SK-N-SH (cell line): ENCODE data around the gene ATP11A. TPM values are rescaled to one million over a fixed set of nuclear protein-coding genes. Genes with fewer than 3 reads are reported as not detected.

Source experiments
- CTCF ChIA-PET: fragments of 300-600, 350-600 bp; formaldehyde crosslinking; extraction: SDS; loops from one replicate; lab custom pipeline; 2021; lab: Yijun Ruan, JAX
- POLR2A ChIA-PET: fragments of 350-600 bp; sonication (Branson Sonifier 250); formaldehyde crosslinking; extraction: SDS; loops from one replicate; lab custom pipeline; 2020; ENCODE audit warnings: antibody characterized with exemption, inconsistent platforms; lab: Yijun Ruan, JAX
- DNase-seq: peaks from one replicate; pipeline ENCODE4 v3.0.0; 2012
- H2AFZ ChIP-seq: fragments of 200-600 bp; sonication (generic); 2 replicates; pipeline ENCODE4 v1.8.1; 2016; ENCODE audit warnings: antibody characterized with exemption, mild to moderate bottlenecking, low read depth
- H3F3A ChIP-seq: fragments of 200-600 bp; sonication (generic); replicated peaks from 2 replicates; pipeline ENCODE3; 2016; ENCODE audit warnings: antibody characterized with exemption, mild to moderate bottlenecking; ENCODE audit not compliant: insufficient read depth
- H3K27ac ChIP-seq, 2 experiments: fragments of 200-500 bp in 1 of 2; fragments of 200-600 bp in 1 of 2; sonication (Bioruptor generic) in 1 of 2; sonication (generic), shearing (Covaris generic) in 1 of 2; 2 replicates each; pipeline versions ENCODE4 v1.5.1 to v1.6.1; 2014 to 2016; ENCODE audit warnings: low read depth in 2 of 2, inconsistent platforms in 1 of 2, low read length in 1 of 2, mild to moderate bottlenecking in 1 of 2, mixed read lengths in 1 of 2
- H3K27me3 ChIP-seq: fragments of 200-600 bp; sonication (generic), shearing (Covaris generic); 2 replicates; pipeline ENCODE4 v1.6.1; 2016; ENCODE audit warnings: mixed run types; ENCODE audit not compliant: insufficient read depth
- H3K36me3 ChIP-seq, 2 experiments: fragments of 200-500 bp in 1 of 2; fragments of 200-600 bp in 1 of 2; sonication (Bioruptor generic) in 1 of 2; sonication (generic) in 1 of 2; replicated peaks in 1 of 2; 2 replicates each; pipeline versions ENCODE3 to v1.5.1; 2014 to 2016; ENCODE audit warnings: low read length in 1 of 2, mild to moderate bottlenecking in 1 of 2; ENCODE audit not compliant: insufficient read depth in 2 of 2, control insufficient read depth in 1 of 2
- H3K4me1 ChIP-seq, 2 experiments: fragments of 200-500 bp in 1 of 2; fragments of 200-600 bp in 1 of 2; sonication (Bioruptor generic) in 1 of 2; sonication (generic), shearing (Covaris generic) in 1 of 2; 2 replicates each; pipeline versions ENCODE4 v1.5.1 to v1.6.1; 2014 to 2016; ENCODE audit warnings: low read depth in 1 of 2, low read length in 1 of 2, mixed run types in 1 of 2; ENCODE audit not compliant: insufficient read depth in 2 of 2, control insufficient read depth in 1 of 2
- H3K4me2 ChIP-seq: fragments of 200-600 bp; sonication (generic), shearing (Covaris generic); 2 replicates; pipeline ENCODE4 v1.6.1; 2017; ENCODE audit warnings: mixed run types
- H3K4me3 ChIP-seq, 2 experiments: fragments of 200-500 bp in 1 of 2; fragments of 200-600 bp in 1 of 2; sonication (Bioruptor generic) in 1 of 2; sonication (generic), shearing (Covaris generic) in 1 of 2; 2 replicates each; pipeline versions ENCODE4 v1.5.1 to v1.8.1; 2014 to 2016; ENCODE audit warnings: low read depth in 2 of 2, inconsistent platforms in 1 of 2, low read length in 1 of 2, mild to moderate bottlenecking in 1 of 2, mixed read lengths in 1 of 2, moderate library complexity in 1 of 2
- H3K79me2 ChIP-seq: fragments of 200-600 bp; sonication (generic); 2 replicates; pipeline ENCODE4 v1.8.1; 2017; ENCODE audit warnings: mild to moderate bottlenecking; ENCODE audit not compliant: insufficient read depth
- H3K9ac ChIP-seq: fragments of 200-600 bp; sonication (generic); 2 replicates; pipeline ENCODE4 v1.6.1; 2017; ENCODE audit warnings: mixed run types
- H3K9me2 ChIP-seq: fragments of 200-600 bp; sonication (generic); 2 replicates; pipeline ENCODE4 v1.6.1; 2017; ENCODE audit warnings: mixed run types
- H3K9me3 ChIP-seq: fragments of 200-600 bp; sonication (generic); 2 replicates; pipeline ENCODE4 v1.6.1; 2017; ENCODE audit warnings: mixed run types, mild to moderate bottlenecking, moderate library complexity
- H4K20me1 ChIP-seq: fragments of 200-600 bp; sonication (generic); 2 replicates; pipeline ENCODE4 v1.6.1; 2017; ENCODE audit warnings: mild to moderate bottlenecking, mixed run types; ENCODE audit not compliant: insufficient read depth
- CTCF ChIP-seq: fragments of 200-600 bp; sonication (generic); IDR thresholded peaks from 2 replicates; pipeline ENCODE4 v1.6.1; 2017; ENCODE audit warnings: antibody characterized with exemption, mild to moderate bottlenecking, moderate library complexity
- EP300 ChIP-seq, 2 experiments: IDR thresholded peaks; 2 replicates each; pipeline versions ENCODE4 v1.4.0 to v1.6.1; 2012; ENCODE audit warnings: borderline replicate concordance in 1 of 2, low read depth in 1 of 2, low read length in 1 of 2
- FOSL2 ChIP-seq: IDR thresholded peaks from 2 replicates; pipeline ENCODE4 v1.4.0; 2012; ENCODE audit warnings: low read depth, mild to moderate bottlenecking, moderate library complexity, borderline replicate concordance
- GABPA ChIP-seq: IDR thresholded peaks from 2 replicates; pipeline ENCODE4 v1.4.0; 2012; ENCODE audit warnings: low read depth, mild to moderate bottlenecking
- JUND ChIP-seq: IDR thresholded peaks from 2 replicates; pipeline ENCODE4 v1.4.0; 2012
- MEF2A ChIP-seq: IDR thresholded peaks from 2 replicates; pipeline ENCODE4 v1.4.0; 2012; ENCODE audit warnings: low read depth, borderline replicate concordance
- MXI1 ChIP-seq: IDR thresholded peaks from 2 replicates; pipeline ENCODE4 v1.6.1; 2012; ENCODE audit warnings: mild to moderate bottlenecking, low read depth, low read length, improper control_type of control experiment
- NRF1 ChIP-seq: IDR thresholded peaks from 2 replicates; pipeline ENCODE4 v1.6.1; 2012; ENCODE audit warnings: low read depth, mild to moderate bottlenecking, low read length
- POLR2AphosphoS5 ChIP-seq: IDR thresholded peaks from 2 replicates; pipeline ENCODE4 v1.6.1; 2012; ENCODE audit warnings: low read depth, low read length
- RAD21 ChIP-seq: IDR thresholded peaks from 2 replicates; pipeline ENCODE4 v1.6.1; 2012; ENCODE audit warnings: mild to moderate bottlenecking, low read length
- REST ChIP-seq: IDR thresholded peaks from 2 replicates; pipeline ENCODE4 v1.6.1; 2012; ENCODE audit warnings: mild to moderate bottlenecking, low read depth, low read length, moderate library complexity
- RXRA ChIP-seq: IDR thresholded peaks from 2 replicates; pipeline ENCODE4 v1.4.0; 2012; ENCODE audit warnings: low read depth, mild to moderate bottlenecking, borderline replicate concordance
- SIN3A ChIP-seq: IDR thresholded peaks from 2 replicates; pipeline ENCODE4 v1.6.1; 2012; ENCODE audit warnings: low read depth, mild to moderate bottlenecking, low read length, moderate library complexity, borderline replicate concordance
- SMC3 ChIP-seq: IDR thresholded peaks from 2 replicates; pipeline ENCODE4 v1.6.1; 2012; ENCODE audit warnings: low read depth, low read length, improper control_type of control experiment
- TEAD4 ChIP-seq: IDR thresholded peaks from 2 replicates; pipeline ENCODE4 v1.4.0; 2012; ENCODE audit warnings: mild to moderate bottlenecking, borderline replicate concordance; ENCODE audit not compliant: insufficient read depth
- YY1 ChIP-seq: IDR thresholded peaks from 2 replicates; pipeline ENCODE4 v1.4.0; 2012; ENCODE audit warnings: low read depth, mild to moderate bottlenecking
- WGBS: methylation state at CpG from one replicate; pipeline ENCODE4 v1.1.6; 2017; ENCODE audit warnings: low lambda C conversion rate; 5-methylcytosine and 5-hydroxymethylcytosine counted together
- polyA plus RNA-seq, 3 experiments: library from polyadenylated mRNA; depleted of rRNA; stranded (reverse); fragments of >200 nt; gene quantifications; 2 replicates each; pipeline ENCODE4 v1.2.3, GENCODE V29; 2012

Gene ATP11A
- polyA plus RNA-seq, 1 of the 3 experiments (the other 2 are of a cell fraction): 4.1 TPM

- ChIA-PET CTCF (interaction anchor here (1.5 kb wide), 1 partner anchor 225 kb away, joined by 7 read pairs; no protein-coding TSS in a partner anchor), POLR2A (no interaction called here)
- Histone ChIP-seq H3K4me3 (no peak overlapping the region), H3K9ac (no peak overlapping the region), H3K36me3 (no peaks in the 10 kb centered on the region), H4K20me1 (no peaks in the 10 kb centered on the region), H3K27me3 (no peaks in the 10 kb centered on the region; the same call in 1 of the 2 replicates), H2AFZ (no peak overlapping the region), H3K9me2 (no peaks in the 10 kb centered on the region), H3K79me2 (no peaks in the 10 kb centered on the region), H3K9me3 (no peaks in the 10 kb centered on the region), H3K4me1 (peaks cover 0 to 3% of the 10 kb centered on the region in 2 experiments; a peak in 1 of 4 replicates), H3F3A (peaks cover 5% of the 10 kb centered on the region), H3K27ac (no peak overlapping the region), H3K4me2 (no peak overlapping the region)
- TF ChIP-seq JUND: no peak
- TF ChIP-seq RAD21: no peak
- TF ChIP-seq SIN3A: no peak
- no peak for TF ChIP-seq TEAD4
- no peak for TF ChIP-seq FOSL2
- TF ChIP-seq MXI1: no peak
- TF ChIP-seq RXRA: no peak
- TF ChIP-seq YY1: no peak
- 93% methylated on average over 24 of the region's 31 CpGs for WGBS
- DNase-seq: no peak
Observed at GRCh38 chr13:112648966-112649690, 40.7 kb upstream of the ATP11A start.

GRCh38 chr13:112651311-112651710, 38.5 kb upstream of the ATP11A start:
- H3K36me3 ChIP-seq: no peaks in the 10 kb centered on the region
- no peak overlapping the region for H3K4me2 ChIP-seq
- H3K9me3 ChIP-seq: no peaks in the 10 kb centered on the region
- H4K20me1 ChIP-seq: no peaks in the 10 kb centered on the region
- H3K9me2 ChIP-seq: no peaks in the 10 kb centered on the region
- ChIA-PET POLR2A (interaction anchor here (0.6 kb wide), 1 partner anchor 97 kb away, joined by 3 read pairs; no protein-coding TSS in a partner anchor), CTCF (interaction anchor here (1.0 to 1.2 kb wide), 2 partner anchors 11 to 34 kb away, joined by 3 to 4 read pairs; no protein-coding TSS in a partner anchor)
- H3K9ac ChIP-seq: no peak overlapping the region
- H2AFZ ChIP-seq: no peak overlapping the region
- H3K4me3 ChIP-seq: no peak overlapping the region
- H3F3A ChIP-seq: peaks cover 5% of the 10 kb centered on the region
- peaks cover 0 to 3% of the 10 kb centered on the region in 2 experiments; a peak in 1 of 4 replicates for H3K4me1 ChIP-seq
- H3K27me3 ChIP-seq: no peaks in the 10 kb centered on the region; the same call in 1 of the 2 replicates
- no peak for TF ChIP-seq YY1
- no peak for TF ChIP-seq REST
- no peak for TF ChIP-seq SIN3A
- TF ChIP-seq EP300 (IDR thresholded peaks at IDR 0.05; ENCODE audit: borderline replicate concordance in 1 of 2, low read depth in 1 of 2, low read length in 1 of 2): no peak
- no peak for TF ChIP-seq GABPA
- TF ChIP-seq CTCF: no peak
- no peak for TF ChIP-seq MEF2A
- TF ChIP-seq SMC3: no peak
- no peak for TF ChIP-seq POLR2AphosphoS5
- TF ChIP-seq NRF1: no peak
- H3K79me2 ChIP-seq: no peaks in the 10 kb centered on the region
- H3K27ac ChIP-seq: no peak overlapping the region
- no peak for DNase-seq
- 78% methylated on average over 5 of the region's 5 CpGs for WGBS
